GM19240 (cell line): ENCODE measurements around the gene RNF34.
A peak's percentile ranks its signal among the peaks of the same experiment; 100 is the strongest.

Experiments used
- DNase-seq: peaks from one replicate; pipeline ENCODE4 v3.0.0; 2011; ENCODE audit warnings: low spot score; ENCODE audit not compliant: insufficient read length

Gene RNF34

DNA sequence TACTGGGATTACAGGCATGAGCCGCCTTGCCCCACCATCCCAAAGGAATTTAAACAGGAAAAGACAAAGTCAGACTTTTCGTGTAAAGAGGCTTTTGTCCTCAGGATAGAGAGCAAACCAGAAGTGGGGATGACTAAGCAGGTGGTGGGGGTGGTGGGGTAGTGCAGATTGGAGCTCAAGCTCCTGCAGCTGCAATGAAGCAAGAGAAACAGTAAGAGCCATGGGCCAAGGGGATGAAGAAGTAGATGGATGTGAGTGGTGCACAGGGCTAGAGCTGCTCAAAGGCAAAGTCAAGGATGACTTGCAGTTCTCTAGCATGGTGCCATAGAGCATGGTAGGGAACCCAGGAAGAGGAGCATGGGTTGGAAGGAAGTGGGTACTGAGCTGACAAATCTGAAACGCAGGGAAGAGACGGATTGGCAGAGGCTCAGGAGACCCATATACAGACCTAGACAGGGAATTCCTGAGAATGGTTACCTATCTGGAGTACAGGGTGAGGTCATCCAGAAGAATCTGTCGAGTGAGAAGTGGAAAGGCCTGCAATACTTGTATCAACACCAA lies 11.4 kb upstream of the RNF34 start:
- DNase-seq = no peak

DNA sequence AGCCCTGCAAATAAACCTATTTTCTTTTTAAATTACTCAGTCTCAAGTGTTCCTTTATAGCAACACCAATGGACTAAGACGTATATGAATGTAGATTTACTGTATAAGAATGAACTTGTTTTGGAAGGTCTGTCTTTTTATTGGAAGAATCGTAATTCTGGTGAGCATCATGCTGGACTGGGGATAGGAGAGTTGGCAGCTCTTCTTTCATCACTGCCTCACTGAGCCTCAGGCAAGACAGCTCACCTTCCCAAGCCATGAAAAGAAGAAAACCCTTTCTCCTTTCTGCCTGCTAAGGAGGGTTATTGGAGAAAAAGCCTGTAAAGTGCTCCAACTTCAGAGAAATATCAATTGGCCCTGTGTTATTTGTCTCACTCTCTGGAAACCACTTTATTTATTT lies 9.1 kb upstream of the RNF34 start:
- no peak for DNase-seq

DNA sequence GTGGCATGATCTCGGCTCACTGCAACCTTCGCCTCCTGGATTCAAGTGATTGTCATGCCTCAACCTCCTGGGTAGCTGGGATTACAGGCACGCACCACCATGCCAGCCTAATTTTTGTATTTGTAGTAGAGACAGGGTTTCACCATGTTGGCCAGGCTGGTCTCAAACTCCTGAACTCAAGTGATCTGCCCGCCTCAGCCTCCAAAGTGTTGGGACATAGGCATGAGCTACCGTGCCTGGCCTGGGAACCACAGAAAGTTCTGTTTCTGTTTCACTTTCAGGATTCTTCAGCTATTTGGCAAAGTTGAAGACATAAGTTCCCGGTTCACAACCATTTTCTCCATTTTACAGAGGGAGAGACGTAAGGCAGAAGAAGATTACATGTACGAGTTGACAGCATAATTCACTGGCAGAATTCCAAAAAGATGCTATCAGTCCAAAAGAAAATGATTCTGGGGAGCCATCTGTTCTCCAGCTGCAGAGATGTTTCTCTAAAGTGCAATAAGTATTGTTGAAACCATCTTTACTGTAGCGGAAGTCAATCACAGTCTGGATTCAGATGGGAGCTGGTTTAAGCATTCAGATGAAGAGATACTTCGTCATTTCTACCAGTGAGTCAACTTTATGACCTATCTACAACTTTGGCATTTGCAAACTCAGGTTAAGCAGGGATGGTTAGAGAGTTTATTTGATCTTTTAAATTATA lies 8.1 kb upstream of the RNF34 start:
- DNase-seq = peak; percentile 24

DNA sequence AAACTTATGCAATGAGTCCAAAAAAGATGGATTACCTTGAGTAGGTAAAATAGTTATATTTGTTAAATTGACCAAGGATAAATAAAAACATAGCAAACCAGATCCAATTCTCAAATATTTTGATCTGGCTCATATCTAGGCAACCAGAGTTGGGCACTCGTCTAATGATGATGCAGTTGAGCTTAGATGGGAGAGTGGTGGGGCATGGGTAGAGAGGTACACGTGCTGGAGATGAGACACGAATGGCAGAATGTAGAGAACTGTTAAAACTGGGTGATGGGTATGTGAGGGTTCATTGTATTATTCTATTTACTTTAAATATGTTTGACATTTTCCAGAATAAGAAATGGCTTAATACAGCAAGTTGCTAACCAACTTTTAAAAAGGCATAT lies 7.6 kb upstream of the RNF34 start:
- DNase-seq = no peak

DNA sequence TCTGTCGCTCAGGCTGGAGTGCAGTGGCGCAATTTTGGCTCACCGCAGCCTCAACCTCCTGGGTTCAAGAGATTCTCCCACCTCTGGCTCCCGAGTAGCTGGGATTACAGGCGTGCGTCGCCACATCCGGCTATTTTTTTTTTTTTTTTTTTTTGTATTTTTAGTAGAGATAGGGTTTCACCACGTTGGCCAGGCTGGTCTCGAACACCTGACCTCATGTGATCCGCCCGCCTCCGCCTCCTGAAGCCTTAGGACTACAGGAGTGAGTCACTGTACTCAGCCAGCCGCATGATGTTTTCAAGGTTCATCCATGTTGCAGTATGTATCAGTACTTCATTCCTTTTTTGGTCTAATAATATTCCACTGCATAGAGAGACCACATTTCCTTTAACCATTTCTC lies 2.4 kb upstream of the RNF34 start:
- no peak for DNase-seq

DNA sequence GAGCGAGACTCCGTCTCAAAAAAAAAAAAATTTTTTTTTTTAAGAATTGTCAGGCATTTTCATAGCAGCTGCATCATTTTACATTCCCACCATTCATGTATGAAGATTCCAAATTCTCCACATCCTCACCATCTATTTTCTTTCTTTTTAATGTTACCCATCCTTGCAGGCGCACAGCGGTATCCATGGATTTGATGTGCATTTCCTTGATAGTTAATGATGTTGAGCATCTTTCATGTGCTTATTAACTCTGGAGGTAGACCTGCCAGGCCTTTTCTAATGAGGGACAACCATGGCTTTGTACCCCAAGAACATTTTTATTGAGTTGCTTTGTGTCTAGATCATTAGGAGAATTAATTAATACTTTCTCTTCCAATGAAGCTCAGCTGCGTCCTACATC lies 1.6 kb upstream of the RNF34 start:
- DNase-seq = no peak

DNA sequence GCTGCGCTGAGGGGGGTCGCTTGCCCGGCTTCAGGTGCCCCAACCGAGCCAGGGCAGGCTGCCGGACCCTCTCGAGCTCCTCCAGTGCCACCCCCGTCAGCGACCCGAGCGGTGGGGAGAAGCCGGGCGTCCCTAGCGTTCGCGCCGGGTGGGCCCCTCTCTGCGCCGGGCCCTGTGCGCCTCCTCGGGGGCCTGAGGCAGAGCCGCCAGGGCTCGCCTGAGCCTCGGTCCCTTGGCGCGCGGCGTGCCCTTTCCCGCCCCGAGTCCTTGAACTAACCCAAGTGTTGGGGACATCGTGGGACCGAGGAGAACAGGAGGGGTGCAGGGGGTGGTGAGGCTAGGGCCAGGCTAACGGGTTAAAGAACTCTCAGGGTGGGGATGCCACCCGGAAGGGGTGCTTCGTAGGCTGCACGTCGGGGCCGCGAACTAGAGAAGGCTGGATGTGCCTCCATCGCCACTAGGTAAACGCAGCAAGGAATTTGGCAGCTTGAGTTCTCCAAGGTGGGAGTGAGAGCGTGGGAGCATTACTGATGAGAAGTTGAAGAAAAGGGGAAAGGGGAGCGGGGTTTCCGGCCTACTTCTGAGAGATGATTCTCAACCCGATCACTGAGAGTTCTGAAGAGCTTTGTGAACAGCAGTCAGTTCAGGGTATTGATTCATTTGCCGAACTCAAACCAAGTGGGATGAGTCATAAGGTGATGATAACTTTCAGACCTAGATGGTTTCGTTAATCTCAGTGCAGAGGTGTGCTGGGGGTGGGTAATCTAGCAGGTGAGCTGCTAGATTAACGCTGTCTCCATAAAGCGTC lies 618 bp downstream of the RNF34 start:
- peak; percentile 32 for DNase-seq

DNA sequence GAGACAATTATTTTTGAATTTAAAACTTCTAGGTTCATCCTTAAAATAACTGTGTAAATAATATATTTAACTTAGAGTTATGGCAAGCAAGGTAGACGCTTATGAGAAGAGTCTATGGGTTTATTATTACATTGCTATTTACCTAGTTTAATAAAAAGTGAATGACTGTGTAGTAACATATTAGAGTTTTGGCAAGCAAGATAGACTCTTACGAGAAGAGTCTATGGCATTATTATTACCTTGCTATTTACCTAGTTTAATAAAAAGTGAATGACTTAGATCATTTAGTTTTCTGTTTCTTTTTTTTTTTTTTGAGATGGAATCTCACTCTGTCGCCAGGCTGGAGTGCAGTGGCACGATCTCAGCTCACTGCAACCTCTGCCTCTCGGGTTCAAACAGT lies 3.8 kb downstream of the RNF34 start:
- DNase-seq = no peak

DNA sequence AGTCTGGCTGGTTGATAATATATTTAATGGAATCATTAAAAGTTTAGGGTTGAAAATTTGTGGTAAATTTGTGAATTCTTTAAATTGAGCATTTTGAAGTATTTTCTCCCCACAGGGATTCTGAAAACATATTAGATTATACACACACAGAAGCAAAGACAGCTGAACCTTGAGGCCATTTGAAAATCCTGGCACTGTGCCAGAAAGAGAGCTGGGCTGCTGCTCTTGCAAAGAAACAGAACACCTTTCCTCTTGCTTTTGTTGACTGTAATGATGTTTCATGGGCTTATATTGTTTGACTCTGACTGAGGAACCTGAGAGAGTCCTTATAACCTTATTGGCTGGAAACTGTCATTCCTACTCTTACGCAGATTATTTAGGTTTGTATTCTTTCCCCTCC lies 4.8 kb downstream of the RNF34 start:
- DNase-seq = no peak

DNA sequence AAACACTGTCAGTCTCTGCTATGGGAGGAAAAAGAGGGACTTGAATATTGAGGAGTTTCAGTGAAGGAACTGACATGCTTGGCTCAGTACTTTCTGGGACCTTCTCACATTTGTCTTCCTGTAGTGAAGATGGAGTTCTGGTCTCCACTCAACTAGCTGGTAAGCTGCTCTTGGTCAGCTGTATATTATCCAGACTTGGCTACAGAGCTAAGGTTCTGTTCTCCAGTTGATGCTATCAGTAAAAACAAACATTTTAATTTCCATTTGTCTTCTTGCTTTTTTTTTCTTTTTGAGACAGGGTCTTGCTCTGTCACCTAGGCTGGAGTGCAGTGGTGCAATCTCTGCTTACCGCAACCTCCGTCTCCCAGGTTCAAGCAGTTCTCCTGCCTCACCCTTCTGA lies 5.3 kb downstream of the RNF34 start:
- no peak for DNase-seq

DNA sequence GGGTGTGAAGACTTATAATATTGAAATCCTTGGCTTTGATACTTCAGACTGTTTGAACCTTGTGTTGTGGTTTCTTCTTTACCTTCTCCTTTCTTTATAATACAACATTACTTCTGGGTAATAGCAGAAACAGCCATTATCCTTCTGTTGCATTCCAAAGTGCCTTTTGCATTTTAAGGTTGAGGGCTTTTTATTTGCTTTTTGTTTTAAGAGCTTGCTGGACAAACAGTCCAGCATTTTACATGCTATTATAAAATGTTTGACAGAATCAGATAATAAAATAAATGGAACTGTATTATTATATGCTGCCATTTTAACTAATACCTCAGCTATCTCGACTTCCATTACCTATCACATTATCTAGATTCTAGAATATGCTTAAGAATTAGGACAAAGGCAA lies 14.0 kb downstream of the RNF34 start:
- DNase-seq = no peak

DNA sequence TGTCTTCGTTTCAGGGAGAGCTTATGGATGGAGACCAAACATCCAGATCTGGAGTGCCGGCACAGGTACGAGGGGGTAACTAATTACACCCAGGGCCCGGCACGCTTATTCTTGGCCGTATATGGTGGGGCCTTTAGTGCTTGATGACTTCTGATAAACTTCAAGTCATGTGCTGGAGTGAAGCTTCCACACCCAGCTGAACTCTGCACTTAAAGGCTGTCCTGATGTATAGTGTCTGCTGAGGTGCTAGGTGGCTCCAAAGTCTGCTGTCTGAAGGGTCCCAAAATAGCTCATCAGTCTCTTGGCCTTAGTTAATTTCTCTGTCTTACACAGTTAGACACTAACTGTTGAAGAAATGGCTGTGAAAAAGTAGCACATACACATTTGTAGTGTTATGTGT lies 17.9 kb downstream of the RNF34 start:
- no peak for DNase-seq

DNA sequence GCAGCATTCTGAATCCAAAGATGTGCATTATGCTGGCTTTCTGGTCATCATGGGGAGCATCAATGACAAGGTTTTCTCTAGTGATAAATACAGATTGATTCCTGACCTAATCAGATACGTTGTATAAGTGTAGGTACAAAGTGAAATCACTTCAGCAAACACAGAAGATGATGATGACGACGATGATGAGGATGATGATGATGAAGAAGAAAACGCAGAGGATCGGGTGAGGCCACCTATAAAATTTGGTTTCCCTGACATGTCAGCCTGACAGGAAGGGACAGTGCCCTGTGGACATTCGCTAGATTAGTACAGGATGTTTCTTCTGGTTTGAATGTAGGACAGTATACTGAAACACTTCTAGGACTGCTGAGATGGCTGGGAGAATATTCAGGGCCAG lies 20.2 kb downstream of the RNF34 start:
- DNase-seq = no peak

DNA sequence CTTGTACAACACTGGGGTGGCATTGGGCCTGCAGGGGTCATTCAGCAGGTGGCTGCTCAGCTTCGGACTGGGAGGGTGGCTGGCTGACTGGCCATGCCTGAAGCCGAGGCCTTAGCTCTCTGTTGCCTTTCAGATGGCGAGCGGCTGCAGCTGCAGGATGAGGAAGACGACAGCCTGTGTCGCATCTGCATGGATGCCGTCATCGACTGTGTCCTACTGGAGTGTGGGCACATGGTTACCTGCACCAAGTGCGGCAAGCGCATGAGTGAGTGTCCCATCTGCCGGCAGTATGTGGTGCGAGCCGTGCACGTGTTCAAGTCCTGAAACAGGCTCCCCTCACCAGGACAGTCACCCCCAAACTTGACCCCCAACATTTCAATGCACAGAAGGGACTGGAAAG lies 23.3 kb downstream of the RNF34 start:
- no peak for DNase-seq

DNA sequence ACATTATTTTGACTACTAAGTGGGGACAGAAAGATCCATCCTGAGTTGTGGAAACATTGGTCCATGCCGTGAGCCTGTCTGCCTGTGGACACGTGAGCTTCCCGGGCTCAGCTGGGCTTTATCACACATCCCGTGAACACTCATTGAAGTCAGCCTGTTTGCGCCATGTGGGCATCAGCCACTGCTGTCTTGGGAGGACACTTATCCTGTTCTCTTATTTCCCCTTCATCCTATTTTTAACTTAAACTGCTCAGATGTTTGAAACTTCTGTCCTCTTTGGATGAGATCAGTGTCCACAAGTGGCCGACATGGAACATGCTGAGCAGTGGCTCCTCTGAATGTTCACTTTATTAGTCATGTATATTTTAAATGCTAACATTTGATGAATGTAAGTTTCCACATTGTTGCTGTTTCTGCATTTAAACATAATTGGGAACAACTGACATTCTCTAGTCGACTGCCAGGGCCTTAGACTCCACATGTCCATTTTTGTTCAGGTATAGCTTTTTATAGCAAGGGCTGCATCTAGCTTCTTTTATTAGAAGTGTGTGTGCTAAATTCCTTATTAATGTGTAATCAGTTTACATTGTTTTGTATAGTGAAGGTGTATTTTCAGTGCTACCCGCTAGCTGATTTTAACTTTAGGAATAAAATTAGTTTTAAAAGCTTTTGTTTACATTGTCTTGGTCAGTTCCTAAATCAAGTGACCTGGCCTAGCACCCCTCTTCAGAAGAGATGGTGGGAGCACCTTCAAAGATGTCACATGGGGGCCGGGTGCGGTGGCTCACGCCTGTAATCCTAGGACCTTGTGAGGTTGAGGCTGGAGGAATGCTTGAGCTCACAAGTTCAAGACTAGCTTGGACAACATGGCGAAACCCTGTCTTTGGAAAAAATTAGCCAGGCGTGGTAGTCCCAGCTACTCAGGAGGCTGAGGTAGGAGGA lies 24.0 kb downstream of the RNF34 start:
- no peak for DNase-seq

DNA sequence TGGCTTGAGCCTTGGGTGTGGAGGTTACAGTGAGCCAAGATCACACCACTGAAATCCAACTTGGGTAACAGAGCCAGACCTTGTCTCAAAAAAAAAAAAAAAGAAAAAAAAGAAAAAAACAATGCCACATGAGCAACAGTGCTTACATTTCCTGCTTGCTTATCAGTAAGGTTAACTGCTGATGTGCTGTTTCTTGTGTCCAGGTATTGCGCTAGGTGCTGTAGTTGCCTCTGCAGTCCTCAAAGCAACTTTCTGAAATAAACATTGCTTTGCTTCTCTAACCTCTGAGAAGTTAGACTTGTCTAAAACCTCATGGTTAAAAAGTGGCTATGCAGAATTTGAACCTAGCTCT lies 24.7 kb downstream of the RNF34 start:
- DNase-seq = no peak

DNA sequence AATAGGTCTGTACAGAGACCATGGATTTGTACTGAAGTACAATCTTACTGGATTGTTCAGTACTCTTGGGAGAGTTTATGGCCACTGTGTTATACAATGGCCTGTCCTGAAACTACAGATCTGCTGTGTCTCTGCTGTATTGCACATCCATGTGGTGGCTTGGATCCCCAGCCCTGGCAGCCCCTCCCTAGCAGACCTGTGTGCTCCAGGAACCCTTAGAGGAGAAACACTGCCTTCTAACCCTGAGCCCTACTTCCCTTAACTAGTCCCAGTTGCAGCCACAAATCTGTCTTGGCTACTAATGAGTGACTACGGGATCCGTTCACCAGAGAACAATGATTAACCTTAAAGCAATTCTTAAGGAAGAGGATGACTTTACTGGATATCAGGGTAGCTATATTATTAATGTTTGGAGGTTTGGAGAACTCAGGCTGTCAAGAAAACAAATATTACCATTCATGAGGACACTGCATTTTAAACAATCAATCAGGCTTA lies 27.7 kb downstream of the RNF34 start:
- no peak for DNase-seq

DNA sequence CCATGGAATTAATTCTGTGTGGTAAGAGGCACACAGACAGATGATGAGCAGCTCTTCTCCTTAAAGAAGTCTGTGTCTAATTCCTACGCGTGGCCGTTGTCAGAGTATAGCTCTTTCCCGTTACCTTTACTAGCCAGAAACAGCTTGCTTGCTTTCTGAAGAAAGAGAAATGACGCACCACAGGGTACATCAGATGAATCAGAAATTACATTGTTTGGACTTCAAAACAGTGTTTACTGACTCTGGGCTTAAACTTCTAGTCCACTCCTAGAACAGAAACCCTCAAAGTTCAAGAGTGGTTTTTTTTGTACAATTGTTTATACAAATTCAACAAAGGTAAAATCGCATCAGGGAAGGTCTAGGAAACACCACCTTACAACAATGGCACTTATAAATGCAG lies 29.0 kb downstream of the RNF34 start:
- no peak for DNase-seq

DNA sequence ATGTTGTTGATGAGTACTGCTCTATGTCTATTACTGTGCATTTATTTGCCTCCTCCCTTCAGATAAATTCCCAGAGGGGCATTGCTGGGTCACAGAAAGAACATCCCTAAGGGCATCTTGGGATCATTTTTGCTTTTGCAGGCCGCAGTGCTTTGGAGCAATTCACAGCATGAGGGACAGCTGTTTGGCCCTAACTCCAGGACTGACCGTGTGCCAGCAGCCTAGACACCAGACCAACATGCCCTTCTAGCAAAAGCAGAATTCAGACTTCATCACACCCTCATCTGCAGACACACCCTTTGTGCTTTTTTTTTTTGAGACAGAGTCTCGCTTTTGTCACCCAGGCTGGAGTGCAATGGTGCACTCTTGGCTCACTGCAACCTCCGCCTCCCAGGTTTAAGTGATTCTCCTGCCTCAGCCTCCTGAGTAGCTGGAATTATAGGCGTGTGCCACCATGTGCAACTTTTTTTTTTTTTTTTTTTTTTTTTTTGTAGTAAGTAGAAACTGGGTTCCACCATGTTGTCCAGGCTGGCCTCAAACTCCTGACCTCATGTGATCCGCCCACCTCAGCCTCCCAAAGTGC lies 31.0 kb downstream of the RNF34 start:
- no peak for DNase-seq

DNA sequence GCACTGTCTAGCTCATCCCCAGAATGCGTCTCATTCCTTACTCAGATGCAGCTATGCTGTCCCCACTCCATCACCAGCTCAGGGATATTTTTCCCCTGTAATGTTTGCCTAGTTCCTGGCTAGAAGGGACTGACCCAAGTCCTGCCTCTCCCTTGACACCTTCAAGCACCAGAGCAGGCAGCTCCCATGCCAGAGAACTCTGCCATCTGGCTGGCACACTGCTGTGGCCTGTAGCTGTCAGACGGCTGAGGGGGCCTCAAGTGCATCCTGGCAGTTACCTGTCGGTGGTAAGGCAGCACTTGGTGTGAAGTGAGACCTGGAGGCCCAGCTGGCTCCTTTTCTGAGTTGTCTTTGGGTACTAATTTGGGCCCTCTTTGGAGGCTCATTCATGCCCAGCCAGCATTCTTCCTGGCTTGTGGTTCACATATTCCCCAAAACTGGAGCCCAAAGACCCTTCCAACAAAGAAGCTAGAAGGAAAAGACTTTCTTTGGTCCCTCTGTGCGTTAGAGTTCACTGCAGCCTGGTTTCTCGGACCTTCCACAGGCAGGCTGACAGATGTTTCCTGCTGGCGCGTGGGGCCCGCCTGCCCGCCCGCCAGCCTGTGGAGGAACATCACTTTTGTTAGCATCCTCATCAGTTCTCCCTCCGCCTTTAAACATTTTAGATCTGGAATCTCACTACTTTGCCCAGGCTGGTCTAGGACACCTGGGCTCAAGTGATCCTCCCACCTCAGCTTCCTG lies 33.0 kb downstream of the RNF34 start:
- no peak for DNase-seq

DNA sequence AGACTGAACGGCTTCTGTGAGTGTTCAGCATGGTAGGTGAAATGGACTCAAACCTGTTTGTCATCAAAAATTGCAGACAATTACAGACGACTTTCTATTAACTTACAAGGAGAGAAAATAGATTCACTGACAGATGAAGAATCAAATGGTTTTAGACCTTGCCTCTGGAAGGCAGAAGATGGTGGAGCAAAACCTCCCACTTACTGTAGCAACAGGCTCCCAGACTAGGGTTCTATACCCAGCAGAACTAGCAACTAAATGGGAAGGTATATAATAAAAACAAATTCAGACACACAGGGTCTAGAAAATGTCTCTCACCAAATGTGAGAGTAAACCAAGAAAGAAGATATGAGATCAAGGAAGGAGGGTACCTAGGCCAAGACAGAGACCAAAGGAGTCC lies 36.8 kb downstream of the RNF34 start:
- DNase-seq = no peak
